GM23338 (cell line): ENCODE data around the gene TCF7L2. TPM values are rescaled to one million over a fixed set of nuclear protein-coding genes. Genes with fewer than 3 reads are reported as not detected.

Experiments used
- ATAC-seq: fragments of 200-7000 bp; cut with Tn5 transposase; 3 replicates; pipeline ENCODE4 v1.9.1; 2020
- DNase-seq: peaks from one replicate; pipeline ENCODE4 v3.0.0-alpha.2; 2015; ENCODE audit warnings: low spot score
- H2AFZ ChIP-seq: fragments of 200-600 bp; sonication (generic); 2 replicates; pipeline ENCODE4 v1.8.0; 2016; ENCODE audit warnings: antibody characterized with exemption, mild to moderate bottlenecking, moderate library complexity
- H3F3A ChIP-seq: fragments of 200-600 bp; sonication (generic); replicated peaks from 2 replicates; pipeline ENCODE4 v1.8.0; 2017; ENCODE audit warnings: antibody characterized with exemption, mixed run types, low read depth
- H3K27ac ChIP-seq: fragments of 200-600 bp; sonication (generic); 2 replicates; pipeline ENCODE4 v1.6.1; 2016; ENCODE audit warnings: low read depth
- H3K27me3 ChIP-seq: fragments of 200-600 bp; sonication (generic); 2 replicates; pipeline ENCODE4 v1.8.0; 2016; ENCODE audit warnings: mild to moderate bottlenecking, mixed run types, moderate library complexity; ENCODE audit not compliant: insufficient read depth
- H3K36me3 ChIP-seq: fragments of 200-600 bp; sonication (generic); 2 replicates; pipeline ENCODE4 v1.8.0; 2016; ENCODE audit warnings: mild to moderate bottlenecking; ENCODE audit not compliant: insufficient read depth
- H3K4me1 ChIP-seq: fragments of 200-600 bp; sonication (generic); 2 replicates; pipeline ENCODE4 v1.8.0; 2016; ENCODE audit warnings: mild to moderate bottlenecking, moderate library complexity; ENCODE audit not compliant: insufficient read depth
- H3K4me2 ChIP-seq: fragments of 200-600 bp; sonication (generic); 2 replicates; pipeline ENCODE4 v1.7.1; 2017; ENCODE audit warnings: mixed run types
- H3K4me3 ChIP-seq: fragments of 200-600 bp; sonication (generic); 2 replicates; pipeline ENCODE4 v1.6.1; 2016; ENCODE audit warnings: mixed run types
- H3K79me2 ChIP-seq: fragments of 200-600 bp; sonication (generic); replicated peaks from 2 replicates; pipeline ENCODE4 v1.8.0; 2017; ENCODE audit warnings: mild to moderate bottlenecking; ENCODE audit not compliant: insufficient read depth
- H3K9me2 ChIP-seq: fragments of 200-600 bp; sonication (generic); 2 replicates; pipeline ENCODE4 v1.8.0; 2017; ENCODE audit not compliant: insufficient read depth
- H4K20me1 ChIP-seq: fragments of 200-600 bp; sonication (generic); replicated peaks from 2 replicates; pipeline ENCODE4 v1.8.0; 2017; ENCODE audit warnings: mild to moderate bottlenecking; ENCODE audit not compliant: insufficient read depth
- H3K27ac Mint-ChIP-seq: 2 replicates; pipeline ENCODE4 v1.8.0; 2020; ENCODE audit warnings: inconsistent platforms, mild to moderate bottlenecking, moderate library complexity, mixed read lengths
- H3K27me3 Mint-ChIP-seq: 3 replicates; pipeline ENCODE4 v1.8.0; 2022; ENCODE audit warnings: low read depth, mild to moderate bottlenecking, moderate library complexity, mixed read lengths, inconsistent platforms; ENCODE audit not compliant: insufficient read depth, poor library complexity
- H3K36me3 Mint-ChIP-seq: 3 replicates; pipeline ENCODE4 v1.8.0; 2021; ENCODE audit warnings: low read depth, mild to moderate bottlenecking, inconsistent platforms, moderate library complexity, mixed read lengths
- H3K4me1 Mint-ChIP-seq: 3 replicates; pipeline ENCODE4 v1.8.0; 2020; ENCODE audit warnings: mild to moderate bottlenecking, inconsistent platforms, mixed read lengths
- H3K4me3 Mint-ChIP-seq: 3 replicates; pipeline ENCODE4 v1.8.0; 2021; ENCODE audit warnings: moderate library complexity, mild to moderate bottlenecking, inconsistent platforms, mixed read lengths
- H3K9me3 Mint-ChIP-seq: 3 replicates; pipeline ENCODE4 v1.8.0; 2020; ENCODE audit warnings: moderate library complexity, mild to moderate bottlenecking, inconsistent platforms, mixed read lengths
- CTCF ChIP-seq, 2 experiments: fragments of 200-600 bp in 1 of 2; sonication (generic) in 1 of 2; conservative IDR thresholded peaks; 2 replicates each; pipeline versions ENCODE4 v1.5.1 to v1.6.1; 2016 to 2017; ENCODE audit warnings: antibody characterized with exemption in 2 of 2, low read depth in 2 of 2, mild to moderate bottlenecking in 2 of 2, moderate library complexity in 1 of 2
- JUNB ChIP-seq: IDR thresholded peaks from one replicate; pipeline ENCODE4 v1.6.1; 2016; ENCODE audit warnings: antibody characterized with exemption; ENCODE audit not compliant: unreplicated experiment
- POLR2AphosphoS5 ChIP-seq: IDR thresholded peaks from 2 replicates; pipeline ENCODE4 v1.6.1; 2016; ENCODE audit warnings: antibody characterized with exemption, low read depth
- ZNF114 ChIP-seq: fragments of 250-450 bp; sonication (Bioruptor Pico); IDR thresholded peaks from 2 replicates; pipeline ENCODE4 v1.5.0; 2020; ENCODE audit warnings: mild to moderate bottlenecking, moderate library complexity
- ZNF331 ChIP-seq: fragments of 250-450 bp; sonication (Bioruptor Pico); IDR thresholded peaks from 2 replicates; pipeline ENCODE4 v1.5.0; 2020; ENCODE audit warnings: low read depth, mild to moderate bottlenecking, moderate library complexity
- polyA plus RNA-seq: library from polyadenylated mRNA; unstranded; fragments of >200 nt; fragmentation: Nextera tagmentation; extraction: Ambion mirVana; gene quantifications from 2 replicates; pipeline ENCODE4 v1.2.1, GENCODE V29; 2016
- total RNA-seq: library from RNA; depleted of rRNA; stranded (reverse); fragments of >200 nt; shearing (Covaris generic); gene quantifications from 2 replicates; pipeline ENCODE4 v1.2.3, GENCODE V29; 2014
- TF ChIP-seq, protein P1 (sequence below): IDR thresholded peaks from one replicate; pipeline ENCODE4 v1.6.1; 2018; ENCODE audit warnings: antibody characterized with exemption; ENCODE audit not compliant: unreplicated experiment

The TCF7L2 gene
- total and polyA plus RNA-seq, 2 experiments from 2014 or later, result 32.2 to 80.8 TPM

- TF ChIP-seq, protein P1, sequence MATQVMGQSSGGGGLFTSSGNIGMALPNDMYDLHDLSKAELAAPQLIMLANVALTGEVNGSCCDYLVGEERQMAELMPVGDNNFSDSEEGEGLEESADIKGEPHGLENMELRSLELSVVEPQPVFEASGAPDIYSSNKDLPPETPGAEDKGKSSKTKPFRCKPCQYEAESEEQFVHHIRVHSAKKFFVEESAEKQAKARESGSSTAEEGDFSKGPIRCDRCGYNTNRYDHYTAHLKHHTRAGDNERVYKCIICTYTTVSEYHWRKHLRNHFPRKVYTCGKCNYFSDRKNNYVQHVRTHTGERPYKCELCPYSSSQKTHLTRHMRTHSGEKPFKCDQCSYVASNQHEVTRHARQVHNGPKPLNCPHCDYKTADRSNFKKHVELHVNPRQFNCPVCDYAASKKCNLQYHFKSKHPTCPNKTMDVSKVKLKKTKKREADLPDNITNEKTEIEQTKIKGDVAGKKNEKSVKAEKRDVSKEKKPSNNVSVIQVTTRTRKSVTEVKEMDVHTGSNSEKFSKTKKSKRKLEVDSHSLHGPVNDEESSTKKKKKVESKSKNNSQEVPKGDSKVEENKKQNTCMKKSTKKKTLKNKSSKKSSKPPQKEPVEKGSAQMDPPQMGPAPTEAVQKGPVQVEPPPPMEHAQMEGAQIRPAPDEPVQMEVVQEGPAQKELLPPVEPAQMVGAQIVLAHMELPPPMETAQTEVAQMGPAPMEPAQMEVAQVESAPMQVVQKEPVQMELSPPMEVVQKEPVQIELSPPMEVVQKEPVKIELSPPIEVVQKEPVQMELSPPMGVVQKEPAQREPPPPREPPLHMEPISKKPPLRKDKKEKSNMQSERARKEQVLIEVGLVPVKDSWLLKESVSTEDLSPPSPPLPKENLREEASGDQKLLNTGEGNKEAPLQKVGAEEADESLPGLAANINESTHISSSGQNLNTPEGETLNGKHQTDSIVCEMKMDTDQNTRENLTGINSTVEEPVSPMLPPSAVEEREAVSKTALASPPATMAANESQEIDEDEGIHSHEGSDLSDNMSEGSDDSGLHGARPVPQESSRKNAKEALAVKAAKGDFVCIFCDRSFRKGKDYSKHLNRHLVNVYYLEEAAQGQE, result no peak
Observed at GRCh38 chr10:112915590-112916572, 34.2 kb upstream of the TCF7L2 start (continued).

DNA sequence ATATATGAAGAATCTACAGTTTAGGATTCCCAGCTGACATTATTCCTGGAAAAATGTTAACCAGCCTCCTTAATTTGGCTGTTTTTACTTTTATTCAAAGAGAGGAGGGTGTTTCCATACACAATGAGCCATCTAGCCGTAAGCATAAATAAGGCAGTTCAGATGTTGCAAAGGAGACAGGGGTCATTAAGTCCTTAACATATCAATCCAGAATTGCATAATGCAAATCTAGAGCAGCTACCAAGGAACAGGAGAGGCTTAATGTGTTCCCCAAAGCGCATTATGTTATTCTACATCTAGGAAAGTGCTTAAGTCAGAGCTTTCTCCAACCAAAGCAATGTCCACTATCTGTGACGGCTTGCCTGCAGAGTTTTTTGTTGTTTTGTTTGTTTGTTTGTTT is 32.4 kb upstream of the TCF7L2 start:
- H3K27ac ChIP-seq, result no peak overlapping the region
- peaks cover 25% of the 10 kb centered on the region for H3K27me3 Mint-ChIP-seq
- H3K4me1 Mint-ChIP-seq, result peaks cover 43% of the 10 kb centered on the region
- peaks cover 4% of the 10 kb centered on the region for H4K20me1 ChIP-seq
- H3K4me2 ChIP-seq, result peak overlapping the region; percentile 40; the same call in 1 of the 2 replicates
- H3K4me3 Mint-ChIP-seq, result no peak overlapping the region
- TF ChIP-seq JUNB, result no peak
- 0 out of 2 replicates have a peak, but pooled peaks cover 6% of the 10 kb centered on the region for H3F3A ChIP-seq
- ATAC-seq (no peak), DNase-seq (no peak)
- H3K36me3 ChIP-seq, result no peaks in the 10 kb centered on the region
- no peak overlapping the region for H2AFZ ChIP-seq
- H3K4me3 ChIP-seq, result no peak overlapping the region
- no peaks in the 10 kb centered on the region for H3K9me3 Mint-ChIP-seq
- H3K27ac Mint-ChIP-seq, result no peak overlapping the region
- no peaks in the 10 kb centered on the region for H3K36me3 Mint-ChIP-seq
- peaks cover 76% of the 10 kb centered on the region for H3K27me3 ChIP-seq
- peaks cover 44% of the 10 kb centered on the region for H3K4me1 ChIP-seq
- H3K79me2 ChIP-seq, result no peaks in the 10 kb centered on the region
- no peaks in the 10 kb centered on the region for H3K9me2 ChIP-seq

- H3K27ac ChIP-seq, result no peak overlapping the region
- Mint-ChIP-seq H3K9me3 (no peaks in the 10 kb centered on the region), H3K27me3 (peaks cover 25% of the 10 kb centered on the region), H3K36me3 (no peaks in the 10 kb centered on the region), H3K27ac (no peak overlapping the region), H3K4me1 (peaks cover 38% of the 10 kb centered on the region), H3K4me3 (no peak overlapping the region)
- TF ChIP-seq CTCF (conservative IDR thresholded peaks at IDR 0.05; ENCODE audit: low read depth in 2 of 2) (no peak), POLR2AphosphoS5 (no peak), ZNF114 (no peak), ZNF331 (CRISPR knock-in tag) (no peak)
- peaks cover 4% of the 10 kb centered on the region for H4K20me1 ChIP-seq
- ATAC-seq (peak; percentile 24; the same call in 2 of the 3 replicates), DNase-seq (no peak)
- H3K36me3 ChIP-seq, result no peaks in the 10 kb centered on the region
- peaks cover 39% of the 10 kb centered on the region for H3K4me1 ChIP-seq
- H3K79me2 ChIP-seq, result no peaks in the 10 kb centered on the region
- 0 out of 2 replicates have a peak, but pooled peaks cover 6% of the 10 kb centered on the region for H3F3A ChIP-seq
- peaks cover 68% of the 10 kb centered on the region for H3K27me3 ChIP-seq
- H2AFZ ChIP-seq, result no peak overlapping the region
- no peak overlapping the region for H3K4me2 ChIP-seq
- no peak overlapping the region for H3K4me3 ChIP-seq
- H3K9me2 ChIP-seq, result no peaks in the 10 kb centered on the region
Observed at GRCh38 chr10:112918771-112919170, 31.3 kb upstream of the TCF7L2 start.
